DMS 273 treated with DMSO at 0.1 percent for 48 hours (cell line): ENCODE data around the gene CTU2.
A peak's percentile ranks its signal among the peaks of the same experiment; 100 is the strongest.
"Not testable (repeated sequence)": the region's sequence is repeated elsewhere in the genome, so short reads cannot be mapped to it uniquely, and the experiment has no call there.

ENCODE experiments used
- DNase-seq: peaks from one replicate; lab custom pipeline; 2025; lab: John Stamatoyannopoulos, UW

The CTU2 gene

GRCh38 chr16:88706229-88706964 is at the start of gene CTU2, which contains the start of gene RNF166:
Gene CTU2, plus strand, starts transcription at chr16:88706503. Its CDS starts 28 bp downstream, at chr16:88706531.
Gene RNF166, minus strand, starts transcription at chr16:88706408. Its CDS starts 83 bp downstream, at chr16:88706325.
- DNase-seq = peak; percentile 29

GRCh38 chr16:88657371-88657770 is 48.9 kb upstream of the CTU2 start:
- DNase-seq = no peak

- no peak for DNase-seq
Measured at GRCh38 chr16:88658714-88659113, 47.6 kb upstream of the CTU2 start.

- no peak for DNase-seq
Measured at GRCh38 chr16:88659160-88659559, 47.1 kb upstream of the CTU2 start.

GRCh38 chr16:88661468-88661867 is 44.8 kb upstream of the CTU2 start:
- no peak for DNase-seq

GRCh38 chr16:88662222-88662842 is 44.0 kb upstream of the CTU2 start:
- DNase-seq = no peak

GRCh38 chr16:88662843-88663606 is 43.3 kb upstream of the CTU2 start, which contains the start of gene MVD:
Gene MVD, minus strand, starts transcription at chr16:88663091. Its CDS starts 11 bp downstream, at chr16:88663080.
- DNase-seq = peak; percentile 91

- DNase-seq = no peak
Measured at GRCh38 chr16:88665148-88665547, 41.2 kb upstream of the CTU2 start.

GRCh38 chr16:88665570-88665969 is 40.7 kb upstream of the CTU2 start:
- no peak for DNase-seq

- DNase-seq = no peak
Measured at GRCh38 chr16:88667461-88667860, 38.8 kb upstream of the CTU2 start.

- DNase-seq = not testable (repeated sequence)
Measured at GRCh38 chr16:88669493-88669892, 36.8 kb upstream of the CTU2 start.

GRCh38 chr16:88669980-88670379 is 36.3 kb upstream of the CTU2 start:
- no peak for DNase-seq

GRCh38 chr16:88671806-88672205 is 34.5 kb upstream of the CTU2 start:
- no peak for DNase-seq

- no peak for DNase-seq
Measured at GRCh38 chr16:88672776-88673175, 33.5 kb upstream of the CTU2 start.

- DNase-seq = no peak
Measured at GRCh38 chr16:88673716-88674379, 32.5 kb upstream of the CTU2 start.

- no peak for DNase-seq
Measured at GRCh38 chr16:88676502-88677242, 29.6 kb upstream of the CTU2 start.

GRCh38 chr16:88677721-88678120 is 28.6 kb upstream of the CTU2 start:
- no peak for DNase-seq

- no peak for DNase-seq
Measured at GRCh38 chr16:88678224-88678979, 27.9 kb upstream of the CTU2 start.

GRCh38 chr16:88680554-88681083 is 25.7 kb upstream of the CTU2 start:
- DNase-seq = no peak

- no peak for DNase-seq
Measured at GRCh38 chr16:88681084-88681680, 25.1 kb upstream of the CTU2 start.
